22Rv1 (cell line): Measurements from ENCODE around the gene SLAMF1.

Experiments used
- H3K27ac ChIP-seq: fragments of 450-650 bp; 2 replicates; pipeline ENCODE4 v1.5.1; 2017
- CTCF ChIP-seq: fragments of 450-650 bp; IDR thresholded peaks from 2 replicates; pipeline ENCODE4 v1.5.1; 2017; ENCODE audit warnings: mild to moderate bottlenecking
- ZFX ChIP-seq: fragments of 450-650 bp; IDR thresholded peaks from 2 replicates; pipeline ENCODE4 v1.6.1; 2017; ENCODE audit warnings: antibody characterized with exemption, borderline replicate concordance

The SLAMF1 gene

GRCh38 chr1:160558660-160559380, 88.0 kb downstream of the SLAMF1 start:
- TF ChIP-seq ZFX (no peak), CTCF (no peak)
- H3K27ac ChIP-seq, result no peak overlapping the region
